Gastroesophageal sphincter (tissue), 3 donors: ENCODE results near the gene CTNNBIP1.

Source experiments
- CTCF ChIP-seq, 4 experiments: fragments of 200-600 bp in 2 of 4; fragments of 450-650 bp in 2 of 4; sonication (generic) in 1 of 4; IDR thresholded peaks; one replicate each; pipeline ENCODE4 v1.5.1; 2017 to 2019; ENCODE audit warnings: antibody characterized with exemption in 4 of 4, mild to moderate bottlenecking in 2 of 4, moderate library complexity in 2 of 4
- EP300 ChIP-seq: sonication (generic); formaldehyde crosslinking; IDR thresholded peaks from one replicate; pipeline ENCODE4 v1.6.1; 2017; ENCODE audit warnings: antibody characterized with exemption, mild to moderate bottlenecking
- POLR2A ChIP-seq, 2 donors: fragments of 450-650 bp; IDR thresholded peaks; one replicate each; pipeline ENCODE4 v1.6.1; 2017; ENCODE audit warnings: antibody characterized with exemption in 2 of 2, mild to moderate bottlenecking in 2 of 2, moderate library complexity in 1 of 2
- POLR2AphosphoS5 ChIP-seq: sonication (generic); formaldehyde crosslinking; IDR thresholded peaks from one replicate; pipeline ENCODE4 v1.6.1; 2017; ENCODE audit warnings: antibody characterized with exemption

- no peak for TF ChIP-seq POLR2AphosphoS5
- no peak for TF ChIP-seq POLR2A (IDR thresholded peaks at IDR 0.05)
- no peak for TF ChIP-seq CTCF (IDR thresholded peaks at IDR 0.05)
- TF ChIP-seq EP300, result no peak
These were observed 105.0 kb downstream of the CTNNBIP1 start for GRCh38 chr1:9805006-9805508.
